Common myeloid progenitor, CD34-positive (primary cell): ENCODE data around the gene SLMAP.

Source experiments
- CTCF ChIA-PET: fragments of 350-600 bp; sonication (Branson Sonifier 250); formaldehyde crosslinking; loops from one replicate; lab custom pipeline; 2021; ENCODE audit warnings: antibody characterized with exemption; lab: Charles Lee
- POLR2A ChIA-PET: fragments of 350-600 bp; sonication (Branson Sonifier 250); formaldehyde crosslinking; loops from one replicate; lab custom pipeline; 2021; ENCODE audit warnings: antibody characterized with exemption; lab: Charles Lee
- DNase-seq, 3 donors: peaks; one replicate each; pipeline versions ENCODE4 v3.0.0 to v3.0.0-alpha.2; 2013
- H3K27ac ChIP-seq, 2 experiments: 1 replicate in 1 of 2; 2 replicates in 1 of 2; pipeline ENCODE4 v1.7.0; 2013; ENCODE audit warnings: inconsistent platforms in 2 of 2, low read length in 2 of 2, mild to moderate bottlenecking in 2 of 2, low read depth in 1 of 2, moderate library complexity in 1 of 2; ENCODE audit not compliant: severe bottlenecking in 2 of 2, insufficient read depth in 1 of 2, poor library complexity in 1 of 2
- H3K27me3 ChIP-seq, 5 experiments: replicated peaks in 2 of 5; 1 replicate in 3 of 5; 2 replicates in 2 of 5; pipeline versions ENCODE4 v1.6.1 to v1.7.0; 2013; ENCODE audit warnings: low read length in 4 of 5, mild to moderate bottlenecking in 2 of 5, moderate library complexity in 2 of 5, inconsistent platforms in 1 of 5; ENCODE audit not compliant: insufficient read depth in 5 of 5, control insufficient read depth in 4 of 5
- H3K36me3 ChIP-seq, 4 experiments: 1 replicate in 2 of 4; 2 replicates in 2 of 4; pipeline versions ENCODE4 v1.6.1 to v1.7.0; 2013; ENCODE audit warnings: low read length in 3 of 4, control low read depth in 1 of 4, mild to moderate bottlenecking in 1 of 4; ENCODE audit not compliant: control insufficient read depth in 4 of 4, insufficient read depth in 4 of 4
- H3K4me1 ChIP-seq, 4 experiments: 1 replicate in 3 of 4; 2 replicates in 1 of 4; pipeline versions ENCODE4 v1.6.1 to v1.7.1; 2013; ENCODE audit warnings: low read length in 3 of 4, mild to moderate bottlenecking in 3 of 4, control low read depth in 1 of 4, inconsistent platforms in 1 of 4, moderate library complexity in 1 of 4; ENCODE audit not compliant: control insufficient read depth in 4 of 4, insufficient read depth in 4 of 4; ENCODE audit errors: control extremely low read depth in 1 of 4
- H3K4me3 ChIP-seq, 7 experiments: 1 replicate in 4 of 7; 2 replicates in 3 of 7; pipeline versions ENCODE4 v1.5.1 to v1.7.0; 2013; ENCODE audit warnings: mild to moderate bottlenecking in 7 of 7, low read length in 6 of 7, moderate library complexity in 6 of 7, inconsistent platforms in 2 of 7, low read depth in 2 of 7, control low read depth in 1 of 7; ENCODE audit not compliant: insufficient read depth in 4 of 7, control insufficient read depth in 1 of 7; ENCODE audit errors: extremely low read depth in 1 of 7
- H3K9me3 ChIP-seq, 5 experiments: 1 replicate in 4 of 5; 2 replicates in 1 of 5; pipeline versions ENCODE4 v1.6.1 to v1.7.1; 2013; ENCODE audit warnings: low read length in 4 of 5, mild to moderate bottlenecking in 2 of 5, inconsistent platforms in 1 of 5, low read depth in 1 of 5, moderate library complexity in 1 of 5; ENCODE audit not compliant: control insufficient read depth in 4 of 5, insufficient read depth in 2 of 5; ENCODE audit errors: control extremely low read depth in 1 of 5
- WGBS: methylation state at CpG from one replicate; pipeline ENCODE4 v1.1.5; 2013; ENCODE audit not compliant: insufficient coverage; 5-methylcytosine and 5-hydroxymethylcytosine counted together

The SLMAP gene

GRCh38 chr3:57758686-57759085, 2.6 kb downstream of the SLMAP start:
- POLR2A ChIA-PET, result no interaction called here

GRCh38 chr3:57764794-57765193, 8.7 kb downstream of the SLMAP start:
- DNase-seq, result no peak
- peaks cover 0 to under 1% (median 0%) of the 10 kb centered on the region in 4 experiments for H3K4me1 ChIP-seq
- WGBS, result no CpG with 5 or more reads among the region's 2 CpGs
- H3K36me3 ChIP-seq, result peaks cover 2 to 12% (median 6%) of the 10 kb centered on the region in 4 experiments
- ChIA-PET CTCF (no interaction called here), POLR2A (interaction anchor here (1.3 kb wide), 1 partner anchor 8 kb away, joined by 3 read pairs; the partner anchor contains the start of gene SLMAP)
- H3K27ac ChIP-seq, result no peak overlapping the region
- H3K27me3 ChIP-seq, result no peaks in the 10 kb centered on the region
- no peak overlapping the region for H3K4me3 ChIP-seq
- no peaks in the 10 kb centered on the region for H3K9me3 ChIP-seq

More at GRCh38 chr3:57758686-57759085, 2.6 kb downstream of the SLMAP start:
- Histone ChIP-seq H3K9me3 (no peaks in the 10 kb centered on the region), H3K36me3 (peaks cover 0 to 16% (median 9%) of the 10 kb centered on the region in 4 experiments), H3K4me3 (peak overlapping the region in 2 of 7 experiments; percentile 30 to 92), H3K4me1 (peaks cover 11 to 33% (median 22%) of the 10 kb centered on the region in 4 experiments), H3K27me3 (no peaks in the 10 kb centered on the region), H3K27ac (no peak overlapping the region)
- CTCF ChIA-PET, result interaction anchor here (0.6 to 1.9 kb wide), 4 partner anchors 9 to 588 kb away, joined by 3 to 5 read pairs (median 4); no protein-coding TSS in a partner anchor
- 100% methylated on average over 1 of the region's 2 CpGs for WGBS
- no peak for DNase-seq

- CTCF ChIA-PET, result interaction anchor here (0.6 to 0.9 kb wide), 2 partner anchors 8 to 45 kb away, joined by 3 to 4 read pairs; no protein-coding TSS in a partner anchor
- no peaks in the 10 kb centered on the region for H3K27me3 ChIP-seq
- H3K36me3 ChIP-seq, result peaks cover 3 to 9% (median 5%) of the 10 kb centered on the region in 4 experiments
- no peak overlapping the region for H3K4me3 ChIP-seq
- H3K9me3 ChIP-seq, result no peaks in the 10 kb centered on the region
- no peak for DNase-seq
- no peaks in the 10 kb centered on the region for H3K4me1 ChIP-seq
- 100% methylated on average over 1 of the region's 3 CpGs for WGBS
- POLR2A ChIA-PET, result no interaction called here
- no peak overlapping the region for H3K27ac ChIP-seq
Observed at GRCh38 chr3:57768595-57768994, 12.5 kb downstream of the SLMAP start.

- H3K36me3 ChIP-seq, result peaks cover 3 to 7% (median 4%) of the 10 kb centered on the region in 4 experiments
- ChIA-PET POLR2A (no interaction called here), CTCF (interaction anchor here (1.0 to 2.4 kb wide), 5 partner anchors 10 to 45 kb away, joined by 3 to 8 read pairs (median 3); partner anchors contain the start of gene SLMAP)
- H3K4me3 ChIP-seq, result no peak overlapping the region
- no peak for DNase-seq
- no peaks in the 10 kb centered on the region for H3K9me3 ChIP-seq
- H3K4me1 ChIP-seq, result no peaks in the 10 kb centered on the region
- no peak overlapping the region for H3K27ac ChIP-seq
- H3K27me3 ChIP-seq, result no peaks in the 10 kb centered on the region
- WGBS, result 100% methylated on average over 2 of the region's 4 CpGs
Observed at GRCh38 chr3:57770009-57770827, 14.1 kb downstream of the SLMAP start.

GRCh38 chr3:57772251-57772650, 16.1 kb downstream of the SLMAP start:
- CTCF ChIA-PET, result interaction anchor here (0.6 to 2.4 kb wide), 2 partner anchors 10 to 11 kb away, joined by 4 to 8 read pairs; no protein-coding TSS in a partner anchor
- Histone ChIP-seq H3K9me3 (no peaks in the 10 kb centered on the region), H3K36me3 (peaks cover 0 to 9% (median 4%) of the 10 kb centered on the region in 4 experiments), H3K4me3 (no peak overlapping the region), H3K27ac (no peak overlapping the region), H3K4me1 (no peaks in the 10 kb centered on the region), H3K27me3 (no peaks in the 10 kb centered on the region)
- 100% methylated on average over 1 of the region's 4 CpGs for WGBS
- POLR2A ChIA-PET, result no interaction called here
- DNase-seq, result no peak

- 100% methylated on average over 1 of the region's 3 CpGs for WGBS
Observed at GRCh38 chr3:57777774-57778173, 21.7 kb downstream of the SLMAP start.

More at GRCh38 chr3:57777774-57778173, 21.7 kb downstream of the SLMAP start:
- DNase-seq, result no peak
- no peaks in the 10 kb centered on the region for H3K4me1 ChIP-seq
- no peaks in the 10 kb centered on the region for H3K27me3 ChIP-seq
- H3K4me3 ChIP-seq, result no peak overlapping the region
- POLR2A ChIA-PET, result no interaction called here
- CTCF ChIA-PET, result interaction anchor here (1.1 kb wide), 1 partner anchor 13 kb away, joined by 3 read pairs; no protein-coding TSS in a partner anchor
- peaks cover 0 to 4% (median 1%) of the 10 kb centered on the region in 4 experiments for H3K36me3 ChIP-seq
- H3K27ac ChIP-seq, result no peak overlapping the region
- H3K9me3 ChIP-seq, result no peaks in the 10 kb centered on the region
